Activated gamma-delta T cell (primary cell): ENCODE results near the gene TOGARAM2.

Source experiments
- DNase-seq: peaks from one replicate; lab custom pipeline; 2025; lab: John Stamatoyannopoulos, UW

Gene TOGARAM2

DNA sequence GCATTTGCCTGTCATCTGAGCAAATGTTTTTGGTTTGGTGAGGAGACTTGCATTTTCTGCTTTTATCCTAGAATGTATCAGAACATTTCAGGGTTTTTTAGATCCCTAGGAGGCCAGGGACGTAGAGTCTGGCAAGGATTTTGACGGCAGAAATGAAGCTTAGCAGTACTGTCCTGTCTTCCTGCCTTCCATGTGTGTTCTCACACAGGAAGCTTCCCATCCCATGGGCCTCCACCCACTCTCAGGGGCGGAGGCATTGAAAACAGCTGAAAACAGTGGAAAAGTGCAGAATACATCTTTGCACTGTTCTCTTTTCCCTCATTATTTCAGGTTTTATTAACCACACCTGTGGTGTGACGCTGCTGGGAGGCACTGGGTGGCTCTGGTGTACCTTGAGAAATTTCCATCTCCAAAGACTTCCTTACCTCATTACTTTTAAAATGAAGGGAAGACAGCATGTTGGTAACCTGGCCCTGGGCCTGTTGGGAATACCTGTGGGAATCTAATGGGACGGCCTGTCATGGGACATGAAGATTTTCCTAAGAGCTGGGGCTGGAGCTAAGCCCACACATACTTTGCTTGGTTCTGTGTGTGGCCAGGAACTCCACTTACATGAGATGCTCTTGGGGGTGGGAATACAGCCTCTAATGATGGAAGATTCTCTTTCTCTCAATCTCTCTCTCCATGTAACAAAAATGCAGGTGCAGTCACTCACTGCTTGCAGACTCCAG is 72.7 kb downstream of the TOGARAM2 start:
- DNase-seq, result no peak

DNA sequence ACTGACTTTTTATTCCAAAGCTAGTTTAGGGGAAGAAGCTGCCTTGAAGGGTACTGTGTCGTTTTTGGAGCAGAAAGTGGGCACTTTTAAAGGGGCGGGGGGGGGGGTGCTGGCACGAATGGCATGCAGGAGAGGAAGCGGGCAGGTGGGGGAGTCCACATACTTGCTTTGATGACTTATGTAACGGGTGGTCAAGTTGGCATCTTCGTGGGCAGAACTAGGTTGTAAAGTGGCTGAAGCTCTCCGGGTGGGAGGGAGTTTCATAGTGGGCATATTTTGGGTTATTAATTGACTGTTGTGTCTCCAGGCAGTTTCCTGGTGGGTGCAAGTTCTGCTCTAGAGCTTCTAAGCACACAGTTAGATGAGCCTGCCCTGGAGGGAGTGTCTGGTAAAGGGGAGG is 73.3 kb downstream of the TOGARAM2 start:
- no peak for DNase-seq

DNA sequence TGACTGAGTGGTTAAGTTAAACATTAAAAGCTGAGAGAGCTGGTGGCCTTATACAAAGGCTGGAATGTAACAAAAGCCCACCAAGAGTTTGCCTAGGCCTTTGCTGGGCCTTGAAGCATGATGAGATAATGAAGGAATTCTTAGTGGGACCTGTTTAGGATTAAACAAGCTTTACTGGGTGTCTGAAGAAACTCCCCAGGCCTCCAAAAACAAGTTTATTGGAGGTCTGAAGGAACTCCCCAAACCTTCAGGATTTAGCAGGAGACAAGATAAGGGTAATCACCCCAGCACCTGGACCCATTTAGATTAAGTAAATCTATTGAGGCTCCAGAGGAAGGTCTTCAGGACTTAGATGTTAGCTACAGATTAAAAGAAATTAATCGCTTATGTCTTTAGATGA is 74.5 kb downstream of the TOGARAM2 start:
- DNase-seq, result no peak

DNA sequence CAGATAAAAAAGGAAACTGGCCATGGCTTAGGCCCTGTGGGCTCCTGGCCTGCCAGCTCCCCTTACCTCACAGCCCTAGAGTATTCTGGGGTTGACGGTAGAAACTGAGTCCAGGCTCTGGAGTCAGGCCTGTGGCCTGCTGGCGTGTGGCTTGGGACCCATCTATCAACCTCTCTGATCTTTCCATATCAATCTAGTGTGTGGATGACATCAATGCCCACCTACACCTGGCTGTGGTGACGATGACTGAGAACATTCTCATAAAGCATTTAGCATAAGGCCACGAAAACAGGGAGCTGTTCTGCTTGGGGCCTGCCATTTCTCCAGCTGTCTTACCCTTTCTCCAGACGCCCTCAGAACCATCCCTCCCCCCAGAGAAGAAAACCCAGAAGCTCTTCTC is 75.4 kb downstream of the TOGARAM2 start:
- DNase-seq, result no peak

DNA sequence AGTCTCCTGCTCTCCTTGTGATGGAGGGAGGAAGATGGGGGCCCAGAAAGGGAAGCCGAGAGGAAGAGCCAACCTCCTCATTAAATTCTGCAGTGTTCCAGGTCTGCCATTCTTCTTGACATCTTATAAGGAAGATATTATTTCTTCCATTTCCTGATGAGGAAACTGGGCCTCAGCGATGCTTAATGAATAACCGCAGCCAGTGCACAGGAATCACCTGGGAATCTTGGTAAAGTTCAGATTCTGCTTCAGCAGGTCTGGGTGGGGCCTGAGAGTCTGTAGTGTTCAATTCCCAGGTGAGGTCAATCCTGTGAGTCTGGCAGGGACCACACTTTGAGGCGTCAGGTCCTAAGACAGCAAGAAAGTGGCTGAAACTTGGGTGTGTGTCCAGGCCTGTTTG is 75.9 kb downstream of the TOGARAM2 start:
- DNase-seq, result no peak

DNA sequence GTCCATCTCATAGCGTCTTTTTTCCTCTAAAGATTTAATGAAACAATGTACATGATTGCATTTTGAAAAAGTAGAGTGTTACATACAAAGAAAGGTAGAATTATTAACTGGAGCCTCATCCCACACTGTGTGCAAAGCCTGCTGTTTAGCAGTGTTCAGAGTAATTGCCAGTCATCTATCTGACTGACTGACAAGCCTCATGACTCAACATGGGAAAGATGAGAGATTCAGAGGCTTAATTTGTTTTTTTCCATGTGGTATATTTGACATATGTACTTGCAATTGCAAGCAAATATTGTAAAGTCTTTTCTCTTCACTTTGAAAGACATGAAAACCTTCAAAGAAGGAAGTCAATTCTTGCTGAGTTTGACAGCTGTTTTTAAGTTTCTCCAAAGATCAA is 78.5 kb downstream of the TOGARAM2 start:
- DNase-seq, result no peak

DNA sequence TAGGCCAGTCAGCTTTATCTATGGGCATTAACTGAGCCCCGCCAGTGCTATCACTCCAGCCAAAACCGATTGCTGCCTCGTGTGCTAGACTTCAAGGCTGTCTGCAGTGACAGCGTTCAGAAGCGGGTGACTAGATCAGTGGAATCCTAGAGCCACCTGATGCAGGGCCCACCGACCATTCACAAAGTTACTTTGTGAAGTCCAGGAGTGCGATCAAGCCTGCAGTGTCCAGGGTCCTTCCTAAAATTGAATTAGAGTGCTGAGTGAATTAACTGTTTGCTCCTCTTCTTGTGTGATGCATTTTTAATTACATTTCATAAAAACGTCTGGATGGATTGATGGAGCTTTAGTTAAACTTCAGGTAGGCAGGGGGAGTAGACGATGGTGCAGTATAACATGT is 79.3 kb downstream of the TOGARAM2 start:
- DNase-seq, result no peak

DNA sequence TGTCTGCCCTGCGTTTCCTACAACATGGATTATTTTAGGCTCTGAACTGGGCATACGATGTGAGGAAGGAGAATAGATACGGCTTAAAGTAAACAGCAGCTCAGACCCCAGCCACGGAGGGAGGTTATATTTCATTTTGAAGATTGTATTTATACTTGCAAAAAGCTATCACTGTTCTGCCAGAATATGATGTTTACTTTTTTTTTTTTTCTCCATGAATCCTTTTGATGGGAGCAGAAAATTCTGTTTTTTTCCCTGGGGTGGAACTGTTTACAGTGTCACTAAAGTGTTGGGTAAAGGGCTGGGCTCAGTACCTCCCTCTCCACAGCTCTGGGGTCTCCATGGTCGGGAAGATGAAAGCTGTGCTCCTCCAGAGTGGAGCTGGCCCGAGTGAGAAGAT is 80.1 kb downstream of the TOGARAM2 start:
- DNase-seq, result no peak

DNA sequence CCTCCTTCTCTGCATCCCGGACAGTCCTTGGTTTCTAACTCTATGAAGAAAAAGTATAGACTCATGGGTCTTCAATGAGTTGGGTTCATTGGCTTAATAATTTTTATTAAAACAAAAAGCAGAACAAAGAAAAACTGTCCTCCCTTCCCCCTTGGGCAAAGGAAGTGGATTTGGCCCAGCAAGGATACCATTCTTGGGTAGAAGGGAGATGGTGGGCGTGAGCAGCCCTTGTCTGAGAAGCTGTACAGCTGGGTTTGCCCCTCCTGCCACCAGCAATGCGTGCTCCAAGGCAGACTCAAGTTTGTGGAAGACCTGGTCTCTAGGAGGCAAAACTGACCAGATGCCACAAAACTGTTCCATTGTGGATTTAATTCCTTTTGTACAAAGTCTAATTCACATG is 80.5 kb downstream of the TOGARAM2 start:
- DNase-seq, result no peak

DNA sequence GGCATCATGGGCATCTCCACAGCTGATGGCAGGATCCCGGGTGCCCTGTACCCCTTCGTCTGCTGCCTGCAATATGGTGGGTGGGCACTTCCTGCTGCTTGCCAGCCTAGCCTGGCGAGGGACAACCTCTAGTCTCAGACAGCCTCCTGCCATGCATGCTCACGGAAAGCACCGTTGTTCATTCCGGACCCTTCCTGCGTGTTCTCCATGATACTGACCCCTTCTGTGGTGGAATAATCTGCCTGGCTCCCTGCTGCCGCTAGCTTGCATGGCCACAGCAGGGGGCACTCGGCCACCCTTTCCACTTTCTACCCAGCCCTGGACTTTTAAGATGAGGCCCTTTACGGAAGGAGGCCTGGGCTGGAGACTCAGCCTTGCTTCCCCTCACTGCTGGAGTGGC is 81.3 kb downstream of the TOGARAM2 start:
- DNase-seq, result no peak

DNA sequence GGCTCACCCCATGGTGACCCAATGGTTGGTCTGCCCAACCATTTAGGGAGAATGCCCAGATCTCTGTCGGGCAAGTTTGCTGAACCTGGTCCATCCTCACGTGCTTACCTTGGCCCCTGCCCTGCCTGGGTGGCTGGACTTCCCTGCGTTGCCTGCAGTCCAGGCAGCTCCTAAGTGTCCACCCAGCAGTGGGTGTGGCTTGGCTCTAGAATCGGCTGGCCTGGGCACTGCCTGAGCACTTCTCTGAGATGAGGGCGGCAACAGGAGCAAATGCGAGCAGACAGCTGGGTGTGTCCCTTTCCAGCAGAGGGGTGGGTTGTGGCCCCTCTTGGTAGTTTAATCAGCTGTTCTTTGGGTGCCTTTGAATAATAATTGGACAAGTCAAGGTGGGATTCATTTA is 82.0 kb downstream of the TOGARAM2 start:
- DNase-seq, result no peak

DNA sequence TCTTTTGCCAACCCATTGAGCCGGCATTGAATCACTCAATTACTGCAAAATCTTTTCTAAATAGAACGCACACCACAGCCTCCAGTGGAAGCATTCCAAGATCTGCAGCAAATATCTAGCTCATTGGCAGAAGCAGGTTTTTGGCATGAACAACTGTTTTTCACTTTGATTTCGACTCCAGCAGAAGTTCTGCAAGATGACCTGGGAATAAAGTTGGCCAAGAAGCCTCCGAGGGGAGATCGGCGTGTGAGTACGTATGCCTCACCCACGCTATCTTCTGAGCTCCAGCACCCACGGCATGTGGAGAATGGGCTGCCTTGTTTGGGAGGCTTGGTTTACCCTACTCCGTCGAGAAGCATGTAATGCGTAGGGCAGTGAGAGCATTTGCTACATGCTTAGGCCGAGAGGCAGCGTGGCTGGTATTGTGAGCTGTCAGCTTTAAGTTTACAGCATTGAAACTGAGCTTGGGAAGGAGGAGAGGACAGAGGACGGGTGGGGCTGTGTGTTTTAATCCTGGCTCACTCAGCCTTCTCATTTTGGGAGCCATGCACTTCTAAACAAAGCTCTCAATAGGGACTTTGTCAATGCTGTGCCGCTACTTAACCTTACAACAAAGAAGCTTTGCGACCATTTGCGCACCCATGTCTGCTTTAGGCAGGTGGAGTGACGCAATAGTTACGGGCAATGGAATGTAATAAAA is 82.7 kb downstream of the TOGARAM2 start:
- no peak for DNase-seq

DNA sequence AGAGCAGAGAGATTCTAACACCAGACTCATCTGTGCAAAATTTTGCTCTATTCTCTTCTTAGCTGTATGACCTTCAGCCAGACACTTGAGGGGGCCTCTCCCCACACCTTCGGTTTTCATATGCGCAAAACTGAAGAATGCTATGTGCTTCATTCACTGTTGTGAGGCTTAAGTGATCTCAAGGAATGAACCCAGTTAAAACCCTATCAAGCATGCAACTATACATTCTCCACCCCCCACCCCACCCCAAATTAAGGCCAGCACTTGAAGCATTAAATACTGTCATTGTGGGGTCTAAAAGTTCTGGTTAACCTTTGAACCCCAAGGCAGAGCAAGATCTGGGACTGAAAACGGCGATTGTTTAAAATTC is 83.2 kb downstream of the TOGARAM2 start:
- DNase-seq, result no peak

DNA sequence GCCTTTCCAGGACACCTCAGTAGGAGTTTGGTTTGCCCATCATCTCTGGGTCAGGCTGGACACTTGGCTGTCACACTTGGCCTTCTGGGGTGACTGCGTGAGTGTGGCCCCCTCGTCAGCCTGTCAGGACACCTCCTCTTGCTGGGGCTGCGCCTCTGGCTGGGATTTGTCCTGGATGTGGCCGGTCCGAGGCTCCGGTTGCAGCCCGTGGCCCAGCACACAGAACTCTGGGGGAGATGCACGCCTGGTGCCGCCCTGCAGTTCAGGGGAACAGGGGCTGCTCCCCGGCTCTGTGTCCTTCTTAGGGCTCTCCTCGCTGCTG is 83.6 kb downstream of the TOGARAM2 start:
- DNase-seq, result no peak

DNA sequence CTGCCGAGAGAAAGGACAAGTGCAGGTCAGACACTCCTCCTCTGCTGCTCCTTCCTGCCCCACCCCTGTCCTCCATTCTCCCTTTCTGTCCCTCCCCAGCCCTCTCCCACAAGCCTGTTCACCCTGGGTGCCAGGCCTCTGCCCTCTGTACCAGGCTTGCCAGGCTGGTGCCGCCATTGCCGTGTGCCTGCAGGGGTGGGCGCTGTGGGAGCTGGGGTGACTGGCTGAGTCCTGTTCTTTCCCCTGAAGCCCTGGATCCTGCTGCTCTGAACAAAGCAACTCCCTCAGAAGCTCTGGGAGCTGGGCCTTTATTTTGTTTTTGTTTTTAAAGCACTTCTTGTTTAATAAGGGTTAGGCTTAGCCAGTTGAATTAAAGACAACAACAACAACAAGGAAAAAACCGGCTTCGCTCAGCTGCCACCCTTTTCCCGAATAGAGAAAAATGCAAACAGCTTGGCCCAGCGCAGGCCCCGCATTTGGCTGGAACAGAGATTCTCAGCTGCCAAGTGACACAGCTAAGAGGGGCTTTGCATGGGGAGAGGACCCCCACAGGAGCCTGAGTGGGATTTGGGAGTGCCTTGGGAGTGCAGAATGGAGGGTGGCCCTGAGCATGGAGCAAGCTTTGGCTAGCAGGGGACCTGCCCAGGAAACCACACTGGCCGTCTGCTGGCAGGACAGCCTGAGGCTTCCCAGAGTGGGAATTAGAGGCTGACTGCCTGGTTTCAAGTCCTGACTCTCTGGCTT is 84.1 kb downstream of the TOGARAM2 start:
- DNase-seq, result no peak

DNA sequence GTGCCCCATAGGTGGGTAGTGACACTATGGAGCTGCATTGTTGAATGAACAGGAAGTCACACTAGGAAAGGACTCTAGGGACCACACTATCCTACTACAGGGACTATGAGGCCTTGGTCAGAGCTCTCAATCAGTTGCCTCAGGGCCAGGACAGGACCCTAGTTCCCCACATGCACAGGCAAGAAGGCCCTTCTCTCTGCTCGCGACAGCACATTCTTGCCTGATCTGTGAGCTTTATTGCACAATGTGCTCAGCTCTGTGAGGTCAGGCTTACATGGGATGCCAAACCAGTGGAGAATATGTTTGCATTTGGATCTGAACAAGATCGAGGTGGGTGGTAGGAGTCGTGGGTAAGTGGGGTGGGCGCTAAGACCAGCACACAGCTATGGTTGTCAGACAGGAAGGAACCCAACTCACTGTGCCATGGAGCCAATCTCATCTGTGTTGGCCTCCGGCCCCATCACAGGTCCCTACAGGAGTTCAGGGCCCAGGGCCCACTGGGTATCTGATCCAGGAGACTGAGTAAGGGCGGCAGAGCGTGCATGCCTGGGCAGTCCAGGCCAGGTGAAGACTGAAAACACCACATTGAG is 85.3 kb downstream of the TOGARAM2 start:
- DNase-seq, result no peak

DNA sequence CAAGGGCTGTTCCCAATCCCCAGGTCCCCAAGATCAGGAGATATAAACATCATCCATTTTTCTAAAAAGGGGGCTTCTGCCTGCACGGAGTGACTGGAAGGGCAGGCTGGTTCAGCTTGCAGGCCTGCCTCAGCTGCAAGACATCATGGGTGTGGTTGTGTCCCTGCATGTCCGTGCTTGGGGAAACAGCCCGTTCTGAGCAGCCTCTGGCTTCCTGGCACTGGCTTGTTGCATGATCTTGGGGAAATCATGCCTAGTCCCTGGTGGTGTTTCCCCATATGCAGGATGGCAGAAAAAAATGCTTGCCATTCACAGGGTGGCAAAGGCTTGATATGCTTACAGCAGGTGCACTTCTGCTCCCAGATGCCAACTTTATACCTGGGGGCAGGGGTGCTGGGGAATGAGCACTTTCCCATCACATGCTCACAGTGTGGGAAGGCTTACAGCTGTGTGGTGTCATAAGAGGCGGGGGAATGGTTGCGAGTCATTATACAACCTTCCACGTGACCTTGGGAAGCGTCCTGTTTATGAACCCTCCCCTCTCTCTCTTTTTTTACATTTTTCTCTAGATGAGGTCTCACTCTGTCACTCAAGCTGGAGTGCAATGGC is 86.0 kb downstream of the TOGARAM2 start:
- DNase-seq, result no peak

DNA sequence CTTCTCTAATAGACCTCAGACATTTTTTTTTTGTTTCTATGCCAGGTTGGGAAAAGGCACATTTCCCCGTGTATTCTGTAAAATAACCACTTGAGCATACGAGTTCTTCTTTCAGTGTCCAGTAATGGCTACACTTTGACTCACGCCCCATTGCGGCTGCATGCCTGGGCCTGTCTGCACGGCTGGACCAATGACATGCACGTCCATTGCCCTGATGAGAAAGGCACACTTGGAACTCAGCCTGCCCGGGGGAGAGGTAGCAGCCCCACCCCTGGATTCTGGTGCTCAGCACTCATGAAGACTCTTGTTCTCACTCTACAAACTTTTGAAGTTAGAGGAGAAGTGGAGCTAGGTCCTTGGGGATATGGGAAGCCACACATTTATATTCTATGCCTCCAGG is 87.4 kb downstream of the TOGARAM2 start:
- DNase-seq, result no peak

DNA sequence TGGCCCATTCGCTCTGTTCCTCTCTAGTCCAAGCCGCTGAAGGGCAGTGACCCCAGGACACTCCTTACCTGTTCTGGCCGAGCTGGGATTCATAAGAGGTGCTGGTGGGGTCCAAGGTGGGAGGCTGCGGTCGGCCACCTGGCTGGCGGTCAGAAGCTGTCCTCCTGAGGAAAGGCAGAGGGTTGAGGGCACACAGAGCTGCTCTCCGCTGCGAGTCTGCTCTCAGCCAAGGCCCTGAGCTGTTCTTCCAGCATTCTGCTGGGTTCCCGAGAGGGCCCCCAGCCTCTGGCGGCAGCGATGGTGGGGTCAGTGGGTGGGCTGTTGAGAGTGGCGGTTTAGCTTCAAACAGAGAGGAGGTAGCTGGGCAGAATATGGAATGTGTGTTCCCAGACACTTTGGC is 89.4 kb downstream of the TOGARAM2 start:
- no peak for DNase-seq

DNA sequence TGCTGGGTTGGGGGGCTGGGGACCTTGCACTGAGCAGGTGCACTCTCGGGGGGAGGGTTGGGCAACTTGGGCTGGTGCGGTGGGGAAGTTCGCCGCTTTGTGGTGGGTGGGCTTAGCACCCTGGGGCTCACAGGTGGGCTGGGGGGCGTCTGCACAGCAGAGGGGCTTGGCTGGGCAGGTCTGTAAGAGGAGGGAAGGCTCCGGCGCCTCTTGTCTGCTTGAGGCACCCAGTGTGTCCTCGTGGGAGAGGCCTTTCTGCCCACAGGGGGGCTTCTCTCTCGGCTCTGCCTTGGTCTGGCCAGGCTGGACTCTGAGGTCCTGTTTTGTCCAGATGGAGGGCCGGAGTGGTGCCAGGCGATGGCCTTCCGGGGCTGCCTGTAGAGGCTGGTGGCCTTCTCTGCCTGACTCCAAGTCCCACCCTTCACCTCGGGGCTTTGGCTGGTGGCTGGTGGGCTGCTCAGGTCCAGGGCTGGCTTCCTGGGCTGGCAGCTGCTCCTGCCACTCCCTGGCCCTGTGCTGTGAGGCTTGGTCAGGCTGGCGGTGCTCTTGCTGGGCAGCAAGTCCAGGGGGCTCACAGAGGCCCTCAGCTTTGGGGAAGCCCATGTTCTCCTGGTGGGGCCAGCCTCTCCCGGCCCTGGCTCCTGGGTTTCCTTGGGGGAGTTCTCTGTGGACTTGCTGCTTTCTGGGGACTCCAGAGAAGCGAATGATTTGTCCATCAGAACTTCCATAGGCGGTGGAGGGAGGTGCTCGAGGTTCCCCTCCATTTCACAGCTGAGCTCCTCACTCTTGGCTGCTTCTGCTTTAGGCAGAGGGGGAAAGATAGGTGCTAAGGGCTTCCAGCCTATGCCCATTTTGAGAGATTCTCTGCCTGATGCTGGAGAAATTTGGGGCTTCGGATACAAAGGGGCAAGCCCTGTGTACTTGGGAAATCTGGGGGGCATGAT is 90.2 kb downstream of the TOGARAM2 start:
- DNase-seq, result no peak

DNA sequence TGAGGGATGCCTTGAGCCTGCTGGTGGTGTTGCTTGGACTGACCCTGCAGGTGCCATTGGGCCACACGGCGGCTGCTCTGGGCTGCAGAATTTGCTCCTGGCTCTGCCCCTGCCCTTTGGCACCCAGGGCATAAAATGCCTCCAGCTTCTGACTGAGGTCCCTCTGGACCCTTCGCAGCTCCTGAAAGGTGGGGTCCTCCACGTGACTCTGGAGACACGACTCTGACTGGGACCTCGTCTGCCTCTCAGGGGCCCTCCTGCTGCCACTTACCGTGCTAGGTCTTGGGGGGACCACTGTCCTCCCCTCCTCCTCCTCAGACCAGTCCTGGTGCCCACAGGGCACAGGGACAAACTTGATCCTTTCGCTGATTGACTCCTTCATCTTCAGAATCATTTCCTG is 91.2 kb downstream of the TOGARAM2 start:
- no peak for DNase-seq
